GM19023 (cell line): ENCODE measurements around the gene FAM78A.
"Not testable (repeated sequence)": the region's sequence is repeated elsewhere in the genome, so short reads cannot be mapped to it uniquely, and the experiment has no call there.

Experiments
- ATAC-seq: cut with Tn5 transposase; IDR thresholded peaks from one replicate; pipeline ENCODE4 v1.9.1; 2021; ENCODE audit warnings: mild to moderate bottlenecking, moderate library complexity; ENCODE audit not compliant: unreplicated experiment

The FAM78A gene

DNA sequence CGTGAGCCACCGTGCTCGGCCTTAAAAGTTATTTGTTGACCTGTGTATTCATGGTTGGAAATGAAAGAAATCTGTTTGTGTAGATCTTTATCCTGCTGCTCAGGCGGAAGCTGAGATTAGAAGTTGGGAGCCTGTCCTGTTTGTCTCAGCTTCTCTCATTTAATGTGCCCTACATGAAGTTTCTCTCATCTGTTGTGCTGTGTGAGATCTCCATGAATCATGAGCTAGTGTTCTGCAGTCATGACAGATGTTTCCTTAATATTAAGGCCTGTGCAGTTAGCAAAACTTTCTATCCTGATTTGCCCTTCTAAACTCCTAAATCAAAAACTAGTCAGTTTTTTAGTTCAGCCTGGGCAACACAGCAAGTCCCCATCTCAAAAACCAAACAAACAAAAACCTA, 59.5 kb downstream of the FAM78A start:
- no peak for ATAC-seq

DNA sequence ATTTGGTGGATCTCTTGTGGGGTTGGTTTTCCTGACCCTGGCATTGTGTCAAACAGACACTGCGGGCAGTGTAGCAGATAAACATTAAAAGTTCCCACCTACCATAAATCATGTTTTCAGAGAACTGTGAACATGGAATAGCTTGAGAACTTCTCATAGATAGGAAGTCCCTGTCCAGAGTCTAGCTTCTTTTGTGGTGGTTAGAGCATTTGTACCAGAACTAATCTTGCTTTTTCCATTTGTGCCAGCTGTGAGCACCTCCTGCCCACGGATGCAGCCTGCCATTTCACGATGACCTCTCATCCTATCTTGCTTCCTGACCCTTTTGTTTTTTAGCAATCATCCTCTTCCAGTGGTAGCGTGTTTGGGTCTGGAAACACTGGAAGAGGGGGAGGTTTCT, 61.4 kb downstream of the FAM78A start:
- ATAC-seq = no peak

DNA sequence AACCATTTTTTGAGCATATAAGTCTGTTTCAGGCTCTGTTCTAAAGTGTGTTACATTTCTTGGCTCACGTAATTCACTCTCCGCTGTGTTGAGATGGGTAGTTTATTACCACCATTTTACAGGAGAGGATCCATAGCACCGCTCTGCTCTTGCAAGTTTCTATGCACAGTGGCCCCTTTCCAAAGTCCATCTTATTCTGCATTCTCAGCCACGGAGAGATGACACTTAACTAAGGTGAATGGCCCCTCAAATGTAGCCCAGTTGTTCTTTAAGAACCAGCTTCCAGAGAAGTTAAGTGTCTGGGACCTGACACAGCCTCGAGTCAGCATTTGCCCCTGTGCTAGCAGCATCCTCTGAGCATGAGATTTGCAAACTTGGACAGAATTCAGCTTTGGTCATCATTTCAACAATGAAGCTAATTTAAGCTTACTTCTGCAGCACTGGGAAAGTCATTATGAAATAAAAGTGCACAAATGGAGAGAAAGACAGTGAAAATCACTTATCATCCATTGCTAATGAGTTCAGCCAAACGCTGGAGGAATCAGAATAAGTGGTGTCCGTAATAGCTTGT, 61.9 kb downstream of the FAM78A start:
- no peak for ATAC-seq

DNA sequence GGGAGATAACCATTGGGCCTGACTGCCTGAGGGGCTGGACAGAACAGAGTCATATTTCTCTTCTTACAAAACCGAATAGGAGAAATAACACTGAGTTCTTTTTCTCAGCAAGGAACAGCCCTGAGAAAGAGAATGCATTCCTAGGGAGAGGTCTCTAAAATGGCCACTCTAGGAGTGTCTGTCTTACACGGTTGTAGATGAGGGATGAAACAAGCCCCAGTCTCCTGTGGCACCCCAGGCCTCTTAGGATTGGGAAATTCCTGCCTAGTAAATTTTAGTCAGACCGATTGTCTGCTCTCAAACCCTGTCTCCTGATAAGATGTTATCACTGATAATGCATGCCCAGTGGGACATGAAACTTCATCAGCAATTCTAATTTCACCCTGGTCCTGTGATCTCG, 64.4 kb downstream of the FAM78A start:
- ATAC-seq = not testable (repeated sequence)
